ENCODE data around the gene RAD51C. TPM values are rescaled to one million over a fixed set of nuclear protein-coding genes. Genes with fewer than 3 reads are reported as not detected.

Gene RAD51C
- total and polyA plus RNA-seq, 10 of the 15 experiments (the other 5 are each of a cell fraction or from before 2014, with no cell fraction given), result 59.6 to 267 (median 106) TPM

GRCh38 chr17:58668598-58668935, 23.8 kb upstream of the RAD51C start (continued):
- TF ChIP-seq, protein P1, sequence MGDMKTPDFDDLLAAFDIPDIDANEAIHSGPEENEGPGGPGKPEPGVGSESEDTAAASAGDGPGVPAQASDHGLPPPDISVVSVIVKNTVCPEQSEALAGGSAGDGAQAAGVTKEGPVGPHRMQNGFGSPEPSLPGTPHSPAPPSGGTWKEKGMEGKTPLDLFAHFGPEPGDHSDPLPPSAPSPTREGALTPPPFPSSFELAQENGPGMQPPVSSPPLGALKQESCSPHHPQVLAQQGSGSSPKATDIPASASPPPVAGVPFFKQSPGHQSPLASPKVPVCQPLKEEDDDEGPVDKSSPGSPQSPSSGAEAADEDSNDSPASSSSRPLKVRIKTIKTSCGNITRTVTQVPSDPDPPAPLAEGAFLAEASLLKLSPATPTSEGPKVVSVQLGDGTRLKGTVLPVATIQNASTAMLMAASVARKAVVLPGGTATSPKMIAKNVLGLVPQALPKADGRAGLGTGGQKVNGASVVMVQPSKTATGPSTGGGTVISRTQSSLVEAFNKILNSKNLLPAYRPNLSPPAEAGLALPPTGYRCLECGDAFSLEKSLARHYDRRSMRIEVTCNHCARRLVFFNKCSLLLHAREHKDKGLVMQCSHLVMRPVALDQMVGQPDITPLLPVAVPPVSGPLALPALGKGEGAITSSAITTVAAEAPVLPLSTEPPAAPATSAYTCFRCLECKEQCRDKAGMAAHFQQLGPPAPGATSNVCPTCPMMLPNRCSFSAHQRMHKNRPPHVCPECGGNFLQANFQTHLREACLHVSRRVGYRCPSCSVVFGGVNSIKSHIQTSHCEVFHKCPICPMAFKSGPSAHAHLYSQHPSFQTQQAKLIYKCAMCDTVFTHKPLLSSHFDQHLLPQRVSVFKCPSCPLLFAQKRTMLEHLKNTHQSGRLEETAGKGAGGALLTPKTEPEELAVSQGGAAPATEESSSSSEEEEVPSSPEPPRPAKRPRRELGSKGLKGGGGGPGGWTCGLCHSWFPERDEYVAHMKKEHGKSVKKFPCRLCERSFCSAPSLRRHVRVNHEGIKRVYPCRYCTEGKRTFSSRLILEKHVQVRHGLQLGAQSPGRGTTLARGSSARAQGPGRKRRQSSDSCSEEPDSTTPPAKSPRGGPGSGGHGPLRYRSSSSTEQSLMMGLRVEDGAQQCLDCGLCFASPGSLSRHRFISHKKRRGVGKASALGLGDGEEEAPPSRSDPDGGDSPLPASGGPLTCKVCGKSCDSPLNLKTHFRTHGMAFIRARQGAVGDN (IDR thresholded peaks at IDR 0.05), result no peak
- TF ChIP-seq HDAC2 (IDR thresholded peaks at IDR 0.05) (no peak), CUX1 (IDR thresholded peaks at IDR 0.05; ENCODE audit: insufficient replicate concordance, low read depth, low read length) (no peak)

All from GM12878 (cell line).